ENCODE measurements around the gene PLCB1.
"Not testable (repeated sequence)": the region's sequence is repeated elsewhere in the genome, so short reads cannot be mapped to it uniquely, and the experiment has no call there.

PLCB1 gene

GRCh38 chr20:8834851-8835250 lies 702.8 kb downstream of the PLCB1 start:
- DNase-seq (ENCODE audit: low read depth in 2 of 2) = no peak

- DNase-seq (ENCODE audit: low read depth in 2 of 2) = no peak
These were observed 705.3 kb downstream of the PLCB1 start for GRCh38 chr20:8837396-8837795.

GRCh38 chr20:8842525-8842924 lies 710.5 kb downstream of the PLCB1 start:
- no peak for DNase-seq (ENCODE audit: low read depth in 2 of 2)

- DNase-seq (ENCODE audit: low read depth in 2 of 2) = no peak
These were observed 712.1 kb downstream of the PLCB1 start for GRCh38 chr20:8844179-8844578.

- DNase-seq (ENCODE audit: low read depth in 2 of 2) = no peak
These were observed 717.9 kb downstream of the PLCB1 start for GRCh38 chr20:8849990-8850389.

GRCh38 chr20:8851446-8851845 lies 719.4 kb downstream of the PLCB1 start:
- DNase-seq (ENCODE audit: low read depth in 2 of 2) = no peak

- DNase-seq (ENCODE audit: low read depth in 2 of 2) = not testable (repeated sequence)
These were observed 719.9 kb downstream of the PLCB1 start for GRCh38 chr20:8851919-8852318.

- not testable (repeated sequence) for DNase-seq (ENCODE audit: low read depth in 2 of 2)
These were observed 721.1 kb downstream of the PLCB1 start for GRCh38 chr20:8853211-8853610.

- DNase-seq (ENCODE audit: low read depth in 2 of 2) = no peak
These were observed 721.8 kb downstream of the PLCB1 start for GRCh38 chr20:8853805-8854338.

- no peak for DNase-seq (ENCODE audit: low read depth in 2 of 2)
These were observed 722.5 kb downstream of the PLCB1 start for GRCh38 chr20:8854571-8854970.

GRCh38 chr20:8855315-8855714 lies 723.2 kb downstream of the PLCB1 start:
- DNase-seq (ENCODE audit: low read depth in 2 of 2) = no peak

- no peak for DNase-seq (ENCODE audit: low read depth in 2 of 2)
These were observed 724.6 kb downstream of the PLCB1 start for GRCh38 chr20:8856668-8857067.

- no peak for DNase-seq (ENCODE audit: low read depth in 2 of 2)
These were observed 726.2 kb downstream of the PLCB1 start for GRCh38 chr20:8858181-8858787.

- DNase-seq (ENCODE audit: low read depth in 2 of 2) = no peak
These were observed 728.0 kb downstream of the PLCB1 start for GRCh38 chr20:8860011-8860495.

GRCh38 chr20:8862092-8862491 lies 730.0 kb downstream of the PLCB1 start:
- DNase-seq (ENCODE audit: low read depth in 2 of 2) = no peak

GRCh38 chr20:8865636-8866035 lies 733.6 kb downstream of the PLCB1 start:
- DNase-seq (ENCODE audit: low read depth in 2 of 2) = no peak

GRCh38 chr20:8867038-8867740 lies 735.1 kb downstream of the PLCB1 start:
- no peak for DNase-seq (ENCODE audit: low read depth in 2 of 2)

GRCh38 chr20:8870652-8871051 lies 738.6 kb downstream of the PLCB1 start:
- no peak for DNase-seq (ENCODE audit: low read depth in 2 of 2)

GRCh38 chr20:8874437-8874836 lies 742.4 kb downstream of the PLCB1 start:
- no peak for DNase-seq (ENCODE audit: low read depth in 2 of 2)

- DNase-seq (ENCODE audit: low read depth in 2 of 2) = no peak
These were observed 743.5 kb downstream of the PLCB1 start for GRCh38 chr20:8875586-8875985.

GRCh38 chr20:8876366-8876765 lies 744.3 kb downstream of the PLCB1 start:
- no peak for DNase-seq (ENCODE audit: low read depth in 2 of 2)

GRCh38 chr20:8877294-8877693 lies 745.2 kb downstream of the PLCB1 start:
- DNase-seq (ENCODE audit: low read depth in 2 of 2) = no peak

- DNase-seq (ENCODE audit: low read depth in 2 of 2) = no peak
These were observed 747.6 kb downstream of the PLCB1 start for GRCh38 chr20:8879669-8880068.
